Thyroid gland (tissue), 4 donors: ENCODE measurements around the gene IL17RD. TPM values are rescaled to one million over a fixed set of nuclear protein-coding genes. Genes with fewer than 3 reads are reported as not detected.
A peak's percentile ranks its signal among the peaks of the same experiment; 100 is the strongest.

Experiments
- DNase-seq, 2 donors: peaks; one replicate each; pipeline ENCODE4 v3.0.0-alpha.2; 2019
- H3K27ac ChIP-seq, 3 donors: fragments of 200-600 bp; sonication (generic); 1 replicate in 2 of 3; 2 replicates in 1 of 3; pipeline ENCODE4 v1.5.1; 2016 to 2019; ENCODE audit warnings: mild to moderate bottlenecking in 1 of 3, moderate library complexity in 1 of 3
- H3K27me3 ChIP-seq: fragments of 200-600 bp; sonication (generic); one replicate; pipeline ENCODE4 v1.5.1; 2019
- H3K36me3 ChIP-seq, 2 donors: fragments of 200-600 bp; sonication (generic); one replicate each; pipeline ENCODE4 v1.5.1; 2016 to 2019
- H3K4me1 ChIP-seq, 2 donors: fragments of 200-600 bp; sonication (generic); one replicate each; pipeline ENCODE4 v1.5.1; 2017 to 2019
- H3K4me3 ChIP-seq, 3 donors: fragments of 200-600 bp; sonication (generic); replicated peaks in 1 of 3; 1 replicate in 2 of 3; 2 replicates in 1 of 3; pipeline ENCODE4 v1.5.1; 2016; ENCODE audit warnings: mild to moderate bottlenecking in 1 of 3
- H3K9me3 ChIP-seq: fragments of 200-600 bp; sonication (generic); one replicate; pipeline ENCODE4 v1.5.1; 2017
- POLR2A ChIP-seq, 2 donors: fragments of 450-650 bp; IDR thresholded peaks; one replicate each; pipeline ENCODE4 v1.6.1; 2017; ENCODE audit warnings: antibody characterized with exemption in 2 of 2, mild to moderate bottlenecking in 2 of 2, moderate library complexity in 1 of 2
- WGBS, 2 donors: methylation state at CpG; one replicate each; pipeline ENCODE4 v1.1.5; 2017; 5-methylcytosine and 5-hydroxymethylcytosine counted together
- intact Hi-C: fragments of 100-400 bp; cut with DNase I; formaldehyde crosslinking; loops from one replicate; pipeline ENCODE4 v1.15.1; 2023
- total RNA-seq, 4 donors: library from RNA; depleted of rRNA; stranded (reverse); fragments of >200 nt; gene quantifications; one replicate each; pipeline ENCODE4 v1.2.3, GENCODE V29; 2016
- TF ChIP-seq, protein P1 (sequence below), 6 experiments: fragments of 200-600 bp in 3 of 6; fragments of 450-650 bp in 3 of 6; sonication (generic) in 3 of 6; IDR thresholded peaks; one replicate each; pipeline ENCODE4 v1.5.1; 2016 to 2019; ENCODE audit warnings: antibody characterized with exemption in 6 of 6, mild to moderate bottlenecking in 2 of 6, inconsistent platforms in 1 of 6, moderate library complexity in 1 of 6

IL17RD gene
- total RNA-seq, 4 donors from 2014 or later: 0.59 to 2.6 (median 1.4) TPM

DNA sequence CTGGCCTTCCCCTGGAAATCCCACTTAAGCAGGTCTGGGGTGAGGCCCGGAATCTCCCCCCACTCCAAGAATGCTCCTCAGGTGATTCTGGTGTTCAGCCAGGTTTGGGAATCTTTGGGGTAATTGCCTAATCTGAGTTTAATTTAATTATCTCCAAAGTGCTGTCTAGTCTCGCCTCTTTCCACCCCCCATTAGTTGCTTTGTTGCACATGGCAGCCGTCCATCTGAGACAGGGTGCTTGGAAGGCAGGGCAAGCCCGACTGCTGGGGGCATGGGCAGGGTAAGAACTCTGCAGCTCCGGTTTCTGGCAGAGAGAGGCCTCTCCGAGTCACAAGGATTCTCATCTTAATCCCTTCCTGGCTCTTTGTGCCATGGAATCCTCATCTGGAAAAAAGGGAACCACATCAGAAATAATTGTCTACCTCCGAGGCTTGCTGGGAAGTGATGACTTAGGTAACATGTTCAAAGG is 15.0 kb downstream of the IL17RD start:
- Histone ChIP-seq H3K27me3 (no peaks in the 10 kb centered on the region), H3K4me3 (no peak overlapping the region), H3K9me3 (no peaks in the 10 kb centered on the region), H3K27ac (no peak overlapping the region), H3K36me3 (no peaks in the 10 kb centered on the region), H3K4me1 (peaks cover 7 to 13% of the 10 kb centered on the region in 2 donors)
- 65 to 74% methylated on average over 7 of the region's 7 CpGs for WGBS, 2 donors
- no peak for TF ChIP-seq POLR2A (IDR thresholded peaks at IDR 0.05)
- TF ChIP-seq, protein P1, sequence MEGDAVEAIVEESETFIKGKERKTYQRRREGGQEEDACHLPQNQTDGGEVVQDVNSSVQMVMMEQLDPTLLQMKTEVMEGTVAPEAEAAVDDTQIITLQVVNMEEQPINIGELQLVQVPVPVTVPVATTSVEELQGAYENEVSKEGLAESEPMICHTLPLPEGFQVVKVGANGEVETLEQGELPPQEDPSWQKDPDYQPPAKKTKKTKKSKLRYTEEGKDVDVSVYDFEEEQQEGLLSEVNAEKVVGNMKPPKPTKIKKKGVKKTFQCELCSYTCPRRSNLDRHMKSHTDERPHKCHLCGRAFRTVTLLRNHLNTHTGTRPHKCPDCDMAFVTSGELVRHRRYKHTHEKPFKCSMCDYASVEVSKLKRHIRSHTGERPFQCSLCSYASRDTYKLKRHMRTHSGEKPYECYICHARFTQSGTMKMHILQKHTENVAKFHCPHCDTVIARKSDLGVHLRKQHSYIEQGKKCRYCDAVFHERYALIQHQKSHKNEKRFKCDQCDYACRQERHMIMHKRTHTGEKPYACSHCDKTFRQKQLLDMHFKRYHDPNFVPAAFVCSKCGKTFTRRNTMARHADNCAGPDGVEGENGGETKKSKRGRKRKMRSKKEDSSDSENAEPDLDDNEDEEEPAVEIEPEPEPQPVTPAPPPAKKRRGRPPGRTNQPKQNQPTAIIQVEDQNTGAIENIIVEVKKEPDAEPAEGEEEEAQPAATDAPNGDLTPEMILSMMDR (IDR thresholded peaks at IDR 0.05): no peak
- peak in 1 of 2 donors; percentile 13 for DNase-seq
- intact Hi-C loops: no loop called here

DNA sequence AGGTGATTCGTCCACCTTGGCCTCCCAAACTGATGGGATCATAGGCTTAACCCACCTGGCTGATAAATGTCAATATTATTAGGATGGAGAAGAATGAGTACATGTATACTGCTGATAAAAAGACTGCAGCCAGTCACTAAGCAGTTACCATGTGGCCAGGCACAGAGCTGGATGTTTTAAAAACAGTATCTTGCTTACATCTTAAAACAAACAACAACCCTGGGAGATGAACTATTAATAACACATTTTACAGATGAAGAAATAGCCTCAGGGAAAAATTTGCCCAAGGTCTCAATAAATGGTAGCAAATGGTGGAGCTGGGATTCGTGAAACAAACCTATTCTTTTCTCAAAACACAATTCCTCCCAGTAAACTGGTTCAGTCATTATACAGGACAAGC is 18.1 kb downstream of the IL17RD start:
- TF ChIP-seq POLR2A (IDR thresholded peaks at IDR 0.05): no peak
- TF ChIP-seq, protein P1 (IDR thresholded peaks at IDR 0.05): no peak
- Histone ChIP-seq H3K4me3 (no peak overlapping the region), H3K9me3 (no peaks in the 10 kb centered on the region), H3K27ac (no peak overlapping the region), H3K4me1 (peaks cover 4 to 7% of the 10 kb centered on the region in 2 donors), H3K36me3 (no peaks in the 10 kb centered on the region), H3K27me3 (no peaks in the 10 kb centered on the region)
- no peak for DNase-seq
- intact Hi-C loops: no loop called here
- 91 to 95% methylated on average over 2 of the region's 2 CpGs for WGBS, 2 donors

GRCh38 chr3:57145852-57146251 is 19.3 kb downstream of the IL17RD start:
- intact Hi-C loops: no loop called here
- Histone ChIP-seq H3K36me3 (no peaks in the 10 kb centered on the region), H3K9me3 (no peaks in the 10 kb centered on the region), H3K4me3 (no peak overlapping the region), H3K27ac (no peak overlapping the region), H3K4me1 (peaks cover 4 to 7% of the 10 kb centered on the region in 2 donors), H3K27me3 (no peaks in the 10 kb centered on the region)
- TF ChIP-seq, protein P1 (IDR thresholded peaks at IDR 0.05): no peak
- no peak for TF ChIP-seq POLR2A (IDR thresholded peaks at IDR 0.05)
- DNase-seq: no peak
- 93 to 97% methylated on average over 13 of the region's 13 CpGs for WGBS, 2 donors

- Histone ChIP-seq H3K4me3 (no peak overlapping the region), H3K9me3 (no peaks in the 10 kb centered on the region), H3K27ac (no peak overlapping the region), H3K36me3 (no peaks in the 10 kb centered on the region), H3K27me3 (no peaks in the 10 kb centered on the region), H3K4me1 (peaks cover under 1 to 4% of the 10 kb centered on the region in 2 donors)
- WGBS, 2 donors: 80 to 89% methylated on average over 3 of the region's 3 CpGs
- intact Hi-C loops: no loop called here
- DNase-seq: no peak
- TF ChIP-seq, protein P1 (IDR thresholded peaks at IDR 0.05): no peak
- no peak for TF ChIP-seq POLR2A (IDR thresholded peaks at IDR 0.05)
Observed at GRCh38 chr3:57144952-57145351, 20.2 kb downstream of the IL17RD start.

- H3K4me1 ChIP-seq: peaks cover 0 to 4% of the 10 kb centered on the region in 2 donors
- no peak overlapping the region for H3K27ac ChIP-seq
- DNase-seq: no peak
- no peaks in the 10 kb centered on the region for H3K9me3 ChIP-seq
- H3K27me3 ChIP-seq: no peaks in the 10 kb centered on the region
- intact Hi-C loops: no loop called here
- H3K36me3 ChIP-seq: no peaks in the 10 kb centered on the region
- 77 to 80% methylated on average over 4 of the region's 4 CpGs for WGBS, 2 donors
- H3K4me3 ChIP-seq: no peak overlapping the region
- TF ChIP-seq, protein P1 (IDR thresholded peaks at IDR 0.05): no peak
- no peak for TF ChIP-seq POLR2A (IDR thresholded peaks at IDR 0.05)
Observed at GRCh38 chr3:57143886-57144459, 21.2 kb downstream of the IL17RD start.
